Transverse colon (tissue), 4 donors: ENCODE results near the gene GATAD1. TPM values are rescaled to one million over a fixed set of nuclear protein-coding genes. Genes with fewer than 3 reads are reported as not detected.

Experiments used
- DNase-seq: peaks from one replicate; pipeline ENCODE4 v3.0.0-alpha.2; 2019
- H3K27ac ChIP-seq, 4 donors: fragments of 200-600 bp; sonication (generic); 2 replicates each; pipeline ENCODE4 v1.5.1; 2016 to 2018; ENCODE audit warnings: inconsistent platforms in 4 of 4
- H3K27me3 ChIP-seq: fragments of 200-600 bp; sonication (generic); 2 replicates; pipeline ENCODE4 v1.5.1; 2017; ENCODE audit warnings: inconsistent platforms
- H3K36me3 ChIP-seq, 4 donors: fragments of 200-600 bp; sonication (generic); 2 replicates each; pipeline ENCODE4 v1.5.1; 2017 to 2019; ENCODE audit warnings: inconsistent platforms in 4 of 4
- H3K4me1 ChIP-seq, 4 donors: fragments of 200-600 bp; sonication (generic); 2 replicates each; pipeline ENCODE4 v1.5.1; 2017 to 2020; ENCODE audit warnings: inconsistent platforms in 4 of 4
- H3K4me3 ChIP-seq, 4 donors: fragments of 200-600 bp; sonication (generic); 1 replicate in 1 of 4; 2 replicates in 3 of 4; pipeline versions ENCODE4 v1.5.1 to v1.6.1; 2017 to 2019; ENCODE audit warnings: inconsistent platforms in 4 of 4
- H3K9me3 ChIP-seq, 2 donors: fragments of 200-600 bp; sonication (generic); 2 replicates each; pipeline ENCODE4 v1.5.1; 2017 to 2019; ENCODE audit warnings: inconsistent platforms in 2 of 2
- EP300 ChIP-seq: sonication (generic); formaldehyde crosslinking; IDR thresholded peaks from one replicate; pipeline ENCODE4 v1.6.1; 2017; ENCODE audit warnings: antibody characterized with exemption, low read depth
- POLR2A ChIP-seq: fragments of 450-650 bp; IDR thresholded peaks from one replicate; pipeline ENCODE4 v1.6.1; 2016; ENCODE audit warnings: antibody characterized with exemption, mild to moderate bottlenecking, moderate library complexity
- POLR2AphosphoS5 ChIP-seq, 3 donors: sonication (generic); formaldehyde crosslinking; IDR thresholded peaks; one replicate each; pipeline ENCODE4 v1.6.1; 2016; ENCODE audit warnings: antibody characterized with exemption in 3 of 3
- WGBS, 2 donors: methylation state at CpG; one replicate each; pipeline ENCODE4 v1.1.5; 2018; ENCODE audit warnings: low coverage in 1 of 2; 5-methylcytosine and 5-hydroxymethylcytosine counted together
- in situ Hi-C, 4 donors: fragments of 200-750 bp; cut with MboI; loops; one replicate each; pipeline versions ENCODE4 v1.15.0 to v1.15.1; 2017; ENCODE audit warnings: low sequenced_read_pairs in 3 of 4, low pct_ligation_motif_present in 1 of 4, low pct_unique_long_range_greater_than_20kb in 1 of 4
- intact Hi-C: fragments of 100-400 bp; cut with DNase I; formaldehyde crosslinking; loops from one replicate; pipeline ENCODE4 v1.15.1; 2023; ENCODE audit warnings: low total_unique reads
- total RNA-seq, 4 donors: library from RNA; depleted of rRNA; stranded (reverse); fragments of >200 nt; gene quantifications; one replicate each; pipeline ENCODE4 v1.1.0, GENCODE V29; 2016
- TF ChIP-seq, protein P1 (sequence below), 5 experiments: fragments of 200-600 bp in 3 of 5; fragments of 450-650 bp in 2 of 5; sonication (generic) in 3 of 5; IDR thresholded peaks; 1 replicate in 2 of 5; 2 replicates in 3 of 5; pipeline ENCODE4 v1.5.1; 2016 to 2017; ENCODE audit warnings: antibody characterized with exemption in 5 of 5, inconsistent platforms in 3 of 5, mild to moderate bottlenecking in 2 of 5, moderate library complexity in 1 of 5

The GATAD1 gene
- 10 to 100 TPM; 18.9 to 57.0 (median 41.7) TPM for total RNA-seq

DNA sequence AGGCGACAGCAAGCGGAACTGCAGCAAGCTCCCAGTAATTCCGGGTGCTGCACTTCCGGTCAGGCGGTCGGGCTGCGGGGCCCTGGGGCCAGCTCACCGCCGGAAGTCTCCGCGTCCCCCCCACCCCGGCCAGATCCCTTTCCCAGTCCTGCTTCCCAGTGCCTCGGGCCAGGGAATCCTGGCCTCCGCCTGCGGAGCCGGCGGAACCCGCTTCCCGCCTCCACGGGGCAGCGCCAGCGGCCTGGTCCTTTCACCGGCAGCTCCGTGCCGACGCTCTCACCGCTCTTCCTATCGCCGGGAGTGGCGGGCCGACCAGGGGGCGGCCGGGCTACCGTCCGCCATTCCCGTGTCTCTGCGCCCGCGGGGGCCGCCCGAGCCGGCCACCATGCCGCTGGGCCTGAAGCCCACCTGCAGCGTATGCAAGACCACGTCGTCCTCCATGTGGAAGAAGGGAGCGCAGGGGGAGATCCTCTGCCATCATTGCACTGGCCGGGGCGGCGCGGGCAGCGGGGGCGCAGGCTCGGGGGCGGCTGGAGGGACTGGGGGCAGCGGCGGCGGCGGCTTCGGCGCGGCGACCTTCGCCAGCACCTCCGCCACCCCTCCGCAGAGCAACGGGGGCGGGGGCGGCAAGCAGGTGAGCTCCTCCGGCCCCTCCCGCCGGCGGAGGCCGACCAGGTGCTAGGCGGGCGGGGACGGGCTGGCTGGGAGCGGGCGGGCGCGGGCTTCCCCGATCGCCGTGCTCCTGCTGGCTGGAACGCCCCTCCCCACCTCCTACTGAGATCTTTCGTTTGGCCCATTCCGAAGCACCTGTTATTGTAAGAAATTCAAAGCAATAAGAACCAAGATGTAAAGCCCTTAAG is at the start of gene GATAD1:
GATAD1 (plus strand) TSS at position 138 of the 860 bp plus-strand sequence; CDS start at position 386, 248 bp downstream.
- intact Hi-C loops (loop anchor here (5.0 kb wide), 1 partner anchor 200 kb away; the partner anchor contains the start of genes ANKIB1 and KRIT1), in situ Hi-C loops (loop anchor here in 2 of 4 donors (25.0 kb wide), 1 partner anchor 210 kb away; the partner anchor contains the start of genes ANKIB1 (in 2 of the 2) and KRIT1 (in 2 of the 2))
- H3K27me3 ChIP-seq: no peaks in the 10 kb centered on the region
- H3K4me3 ChIP-seq: peak within 1 kb of the TSS; percentile 91 to 99 (median 98)
- peak within 1 kb of the TSS; percentile 99 for H3K27ac ChIP-seq
- H3K9me3 ChIP-seq: no peaks in the 10 kb centered on the region
- peaks cover 0 to 18% (median 9%) of the 10 kb centered on the region in 4 donors for H3K4me1 ChIP-seq
- TF ChIP-seq POLR2A (peak; percentile 87), POLR2AphosphoS5 (IDR thresholded peaks at IDR 0.05) (peak; percentile 77 to 90 (median 82)), EP300 (no peak)
- TF ChIP-seq, protein P1, sequence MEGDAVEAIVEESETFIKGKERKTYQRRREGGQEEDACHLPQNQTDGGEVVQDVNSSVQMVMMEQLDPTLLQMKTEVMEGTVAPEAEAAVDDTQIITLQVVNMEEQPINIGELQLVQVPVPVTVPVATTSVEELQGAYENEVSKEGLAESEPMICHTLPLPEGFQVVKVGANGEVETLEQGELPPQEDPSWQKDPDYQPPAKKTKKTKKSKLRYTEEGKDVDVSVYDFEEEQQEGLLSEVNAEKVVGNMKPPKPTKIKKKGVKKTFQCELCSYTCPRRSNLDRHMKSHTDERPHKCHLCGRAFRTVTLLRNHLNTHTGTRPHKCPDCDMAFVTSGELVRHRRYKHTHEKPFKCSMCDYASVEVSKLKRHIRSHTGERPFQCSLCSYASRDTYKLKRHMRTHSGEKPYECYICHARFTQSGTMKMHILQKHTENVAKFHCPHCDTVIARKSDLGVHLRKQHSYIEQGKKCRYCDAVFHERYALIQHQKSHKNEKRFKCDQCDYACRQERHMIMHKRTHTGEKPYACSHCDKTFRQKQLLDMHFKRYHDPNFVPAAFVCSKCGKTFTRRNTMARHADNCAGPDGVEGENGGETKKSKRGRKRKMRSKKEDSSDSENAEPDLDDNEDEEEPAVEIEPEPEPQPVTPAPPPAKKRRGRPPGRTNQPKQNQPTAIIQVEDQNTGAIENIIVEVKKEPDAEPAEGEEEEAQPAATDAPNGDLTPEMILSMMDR (IDR thresholded peaks at IDR 0.05): peak; percentile 1 to 98 (median 93)
- WGBS, 2 donors: 0 to 1% methylated on average over 5 to 52 of the region's 87 CpGs
- DNase-seq: peak; percentile 93
- peaks cover 0 to 15% (median 7%) of the 10 kb centered on the region in 4 donors for H3K36me3 ChIP-seq

- no peak for DNase-seq
- Histone ChIP-seq H3K36me3 (peaks cover 0 to 16% (median 9%) of the 10 kb centered on the region in 4 donors), H3K27me3 (no peaks in the 10 kb centered on the region), H3K27ac (no peak overlapping the region), H3K9me3 (no peaks in the 10 kb centered on the region), H3K4me1 (no peaks in the 10 kb centered on the region), H3K4me3 (no peak overlapping the region)
- WGBS, 2 donors: 95 to 97% methylated on average over 2 to 6 of the region's 6 CpGs
- no peak for TF ChIP-seq POLR2A
- no peak for TF ChIP-seq POLR2AphosphoS5 (IDR thresholded peaks at IDR 0.05)
- TF ChIP-seq EP300: no peak
- TF ChIP-seq, protein P1 (IDR thresholded peaks at IDR 0.05): no peak
- in situ Hi-C loops: no loop called here
- intact Hi-C loops: no loop called here
These were observed 49.7 kb upstream of the GATAD1 start for GRCh38 chr7:92397542-92397941.

DNA sequence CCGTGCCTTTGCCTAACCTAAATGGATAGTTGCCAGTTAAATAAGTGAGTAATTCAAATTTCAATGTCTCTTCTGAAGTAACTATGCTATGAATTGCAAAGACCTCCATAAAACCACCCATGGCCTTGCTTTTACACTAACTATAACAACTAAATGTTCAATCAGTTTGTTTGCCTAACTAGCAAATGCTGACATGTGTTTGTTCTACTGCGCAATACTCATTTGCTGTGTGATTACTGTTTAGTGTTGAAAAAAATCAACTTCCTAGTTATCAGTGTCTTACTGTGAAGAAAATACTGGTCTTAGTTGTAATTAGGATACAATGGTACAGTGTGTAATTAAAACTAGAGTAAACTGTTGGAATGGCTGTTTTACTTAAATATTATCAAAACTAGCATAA is 47.3 kb upstream of the GATAD1 start:
- Histone ChIP-seq H3K4me1 (no peaks in the 10 kb centered on the region), H3K4me3 (no peak overlapping the region), H3K27me3 (no peaks in the 10 kb centered on the region), H3K27ac (no peak overlapping the region), H3K9me3 (no peaks in the 10 kb centered on the region), H3K36me3 (peaks cover 0 to 16% (median 9%) of the 10 kb centered on the region in 4 donors)
- 54 to 64% methylated on average over 2 of the region's 2 CpGs for WGBS, 2 donors
- no peak for DNase-seq
- in situ Hi-C loops (no loop called here), intact Hi-C loops (no loop called here)
- no peak for TF ChIP-seq POLR2A
- TF ChIP-seq, protein P1 (IDR thresholded peaks at IDR 0.05): no peak
- TF ChIP-seq POLR2AphosphoS5 (IDR thresholded peaks at IDR 0.05): no peak
- TF ChIP-seq EP300: no peak

- no peak for DNase-seq
- 67 to 100% methylated on average over 2 to 4 of the region's 4 CpGs for WGBS, 2 donors
- Histone ChIP-seq H3K36me3 (peaks cover 0 to 5% (median 2%) of the 10 kb centered on the region in 4 donors), H3K27me3 (no peaks in the 10 kb centered on the region), H3K27ac (no peak overlapping the region), H3K9me3 (no peaks in the 10 kb centered on the region), H3K4me3 (no peak overlapping the region), H3K4me1 (no peaks in the 10 kb centered on the region)
- TF ChIP-seq, protein P1 (IDR thresholded peaks at IDR 0.05): no peak
- TF ChIP-seq POLR2AphosphoS5 (IDR thresholded peaks at IDR 0.05): no peak
- TF ChIP-seq EP300: no peak
- TF ChIP-seq POLR2A: no peak
- intact Hi-C loops (no loop called here), in situ Hi-C loops (no loop called here)
These were observed 44.1 kb upstream of the GATAD1 start for GRCh38 chr7:92402920-92403759.
